Colonic mucosa (tissue), 4 donors: ENCODE results near the gene CCSER1. TPM values are rescaled to one million over a fixed set of nuclear protein-coding genes. Genes with fewer than 3 reads are reported as not detected.

Experiments
- DNase-seq: peaks from one replicate; pipeline ENCODE4 v3.0.0-alpha.2; 2020
- H3K27ac ChIP-seq: fragments of 200-600 bp; one replicate; pipeline ENCODE4 v1.8.0; 2021
- H3K27me3 ChIP-seq: fragments of 200-600 bp; one replicate; pipeline ENCODE4 v1.8.0; 2021
- H3K36me3 ChIP-seq: fragments of 200-600 bp; one replicate; pipeline ENCODE4 v1.8.0; 2021
- H3K4me1 ChIP-seq: fragments of 200-600 bp; one replicate; pipeline ENCODE4 v1.8.0; 2021; ENCODE audit warnings: mild to moderate bottlenecking
- H3K4me3 ChIP-seq: fragments of 200-600 bp; one replicate; pipeline ENCODE4 v1.8.0; 2021
- H3K9ac ChIP-seq, 2 donors: one replicate each; pipeline ENCODE4 v1.7.0; 2013; ENCODE audit warnings: control low read depth in 2 of 2, low read depth in 2 of 2, low read length in 2 of 2
- H3K9me3 ChIP-seq: fragments of 200-600 bp; one replicate; pipeline ENCODE4 v1.8.0; 2021
- CTCF ChIP-seq: fragments of 200-600 bp; IDR thresholded peaks from one replicate; pipeline ENCODE4 v1.8.0; 2022; ENCODE audit warnings: antibody characterized with exemption, mild to moderate bottlenecking
- intact Hi-C: fragments of 100-400 bp; cut with DNase I; formaldehyde crosslinking; loops from one replicate; pipeline ENCODE4 v1.14.1; 2022
- total RNA-seq, 2 donors: library from RNA; stranded (reverse); fragmentation: NEBNext Ultra II Directional in 1 of 2; extraction: Animal tissue kit (Norgen Biotek cat#: 25700) in 1 of 2; gene quantifications; one replicate each; pipeline ENCODE4 v1.2.1, GENCODE V29; 2021
- donor health status: healthy.
- donor health status: DM: no; HTN: no; CAD: no.
- donor health status: DM: no; HTN: no; CAD: no.

Gene CCSER1
- total RNA-seq, 2 donors from 2014 or later, result 11.2 to 13.4 TPM

DNA sequence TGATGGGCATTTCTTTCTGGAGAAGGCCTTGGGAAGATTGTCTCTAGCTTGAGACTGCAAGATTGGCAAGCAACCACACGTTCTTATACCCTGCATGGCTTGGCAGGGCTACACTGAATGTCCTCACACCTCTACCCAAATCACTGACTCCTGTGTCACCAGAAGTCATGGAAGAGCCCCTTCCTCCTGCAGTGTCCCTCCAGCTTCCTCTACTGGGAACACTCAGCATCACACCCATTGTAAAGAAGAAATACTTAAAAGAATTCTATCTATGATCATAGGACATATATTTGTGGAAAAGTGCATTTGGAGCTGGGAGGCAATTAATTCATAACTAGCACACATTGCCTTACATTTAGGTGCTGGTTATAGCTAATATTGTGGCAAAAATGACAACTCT lies 113.1 kb downstream of the CCSER1 start:
- Histone ChIP-seq H3K27me3 (no peaks in the 10 kb centered on the region), H3K4me1 (no peaks in the 10 kb centered on the region), H3K4me3 (no peak overlapping the region), H3K9me3 (no peaks in the 10 kb centered on the region), H3K9ac (no peak overlapping the region), H3K36me3 (no peaks in the 10 kb centered on the region), H3K27ac (no peak overlapping the region)
- TF ChIP-seq CTCF, result no peak
- no peak for DNase-seq
- intact Hi-C loops, result no loop called here

- no peak for TF ChIP-seq CTCF
- Histone ChIP-seq H3K9ac (no peak overlapping the region), H3K4me1 (no peaks in the 10 kb centered on the region), H3K4me3 (no peak overlapping the region), H3K9me3 (no peaks in the 10 kb centered on the region), H3K27ac (no peak overlapping the region), H3K36me3 (no peaks in the 10 kb centered on the region), H3K27me3 (no peaks in the 10 kb centered on the region)
- no peak for DNase-seq
- intact Hi-C loops, result no loop called here
Measured at GRCh38 chr4:90241008-90241407, 113.8 kb downstream of the CCSER1 start.

GRCh38 chr4:90245837-90246236 lies 118.6 kb downstream of the CCSER1 start:
- Histone ChIP-seq H3K27ac (no peak overlapping the region), H3K4me3 (no peak overlapping the region), H3K36me3 (no peaks in the 10 kb centered on the region), H3K4me1 (no peaks in the 10 kb centered on the region), H3K9ac (no peak overlapping the region), H3K9me3 (no peaks in the 10 kb centered on the region), H3K27me3 (no peaks in the 10 kb centered on the region)
- TF ChIP-seq CTCF, result no peak
- intact Hi-C loops, result no loop called here
- no peak for DNase-seq

DNA sequence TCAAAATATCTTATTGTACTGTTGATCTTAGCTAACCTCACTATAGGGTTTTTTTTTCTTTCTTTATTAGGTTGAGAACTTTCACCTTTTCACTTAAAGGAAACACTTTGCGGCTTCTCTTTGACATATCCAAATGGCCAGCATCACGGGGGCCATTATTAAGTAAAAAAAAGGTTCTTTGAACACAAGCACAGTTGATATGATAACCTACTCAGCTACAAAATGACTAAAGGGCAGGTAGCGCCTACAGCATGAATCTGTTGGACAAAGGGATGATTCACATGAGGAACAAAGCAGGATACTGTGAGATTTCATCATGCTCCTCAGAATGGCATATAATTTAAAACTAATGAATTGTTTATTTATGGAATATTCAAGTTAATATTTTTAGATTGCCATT lies 119.6 kb downstream of the CCSER1 start:
- H3K9ac ChIP-seq, result no peak overlapping the region
- H3K27me3 ChIP-seq, result no peaks in the 10 kb centered on the region
- H3K4me1 ChIP-seq, result no peaks in the 10 kb centered on the region
- no peak overlapping the region for H3K27ac ChIP-seq
- no peak for TF ChIP-seq CTCF
- H3K36me3 ChIP-seq, result no peaks in the 10 kb centered on the region
- intact Hi-C loops, result no loop called here
- DNase-seq, result no peak
- H3K9me3 ChIP-seq, result no peaks in the 10 kb centered on the region
- H3K4me3 ChIP-seq, result no peak overlapping the region

DNA sequence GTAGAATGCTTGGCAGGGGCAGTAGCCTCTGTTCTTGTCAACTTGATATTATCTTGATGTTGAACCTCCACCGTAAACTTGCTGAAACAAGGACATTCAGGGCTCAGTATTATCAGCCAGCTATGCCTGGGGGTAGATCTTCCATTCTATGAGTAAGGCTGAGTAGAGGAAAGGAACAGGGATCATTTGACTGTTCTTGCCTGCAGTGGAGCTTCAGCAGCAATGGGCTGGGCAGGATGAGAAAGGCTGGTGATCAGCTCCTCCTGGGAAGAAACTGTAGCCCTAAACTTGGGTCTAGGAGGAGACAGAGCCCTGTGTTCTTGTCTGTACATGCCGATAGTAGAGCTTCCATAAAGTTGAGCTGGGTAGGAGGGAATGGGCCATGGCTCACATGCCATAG lies 127.2 kb downstream of the CCSER1 start:
- no peak for TF ChIP-seq CTCF
- intact Hi-C loops, result no loop called here
- H3K9ac ChIP-seq, result no peak overlapping the region

GRCh38 chr4:90274175-90274574 lies 147.0 kb downstream of the CCSER1 start:
- DNase-seq, result no peak
- TF ChIP-seq CTCF, result no peak
- Histone ChIP-seq H3K36me3 (no peaks in the 10 kb centered on the region), H3K9ac (no peak overlapping the region), H3K27me3 (no peaks in the 10 kb centered on the region), H3K27ac (no peak overlapping the region), H3K9me3 (no peaks in the 10 kb centered on the region), H3K4me3 (no peak overlapping the region), H3K4me1 (no peaks in the 10 kb centered on the region)
- intact Hi-C loops, result no loop called here

More for the DNA sequence above, 127.2 kb downstream of the CCSER1 start:
- no peaks in the 10 kb centered on the region for H3K36me3 ChIP-seq
- no peak overlapping the region for H3K4me3 ChIP-seq
- no peaks in the 10 kb centered on the region for H3K4me1 ChIP-seq
- H3K27ac ChIP-seq, result no peak overlapping the region
- no peak for DNase-seq
- H3K27me3 ChIP-seq, result no peaks in the 10 kb centered on the region
- no peaks in the 10 kb centered on the region for H3K9me3 ChIP-seq
